ENCODE data around the gene TNFRSF25.
"Not testable (repeated sequence)": the region's sequence is repeated elsewhere in the genome, so short reads cannot be mapped to it uniquely, and the experiment has no call there.

The TNFRSF25 gene

GRCh38 chr1:6501279-6501813 lies 35.4 kb upstream of the TNFRSF25 start:
- no peak for DNase-seq (ENCODE audit: low read depth)

DNA sequence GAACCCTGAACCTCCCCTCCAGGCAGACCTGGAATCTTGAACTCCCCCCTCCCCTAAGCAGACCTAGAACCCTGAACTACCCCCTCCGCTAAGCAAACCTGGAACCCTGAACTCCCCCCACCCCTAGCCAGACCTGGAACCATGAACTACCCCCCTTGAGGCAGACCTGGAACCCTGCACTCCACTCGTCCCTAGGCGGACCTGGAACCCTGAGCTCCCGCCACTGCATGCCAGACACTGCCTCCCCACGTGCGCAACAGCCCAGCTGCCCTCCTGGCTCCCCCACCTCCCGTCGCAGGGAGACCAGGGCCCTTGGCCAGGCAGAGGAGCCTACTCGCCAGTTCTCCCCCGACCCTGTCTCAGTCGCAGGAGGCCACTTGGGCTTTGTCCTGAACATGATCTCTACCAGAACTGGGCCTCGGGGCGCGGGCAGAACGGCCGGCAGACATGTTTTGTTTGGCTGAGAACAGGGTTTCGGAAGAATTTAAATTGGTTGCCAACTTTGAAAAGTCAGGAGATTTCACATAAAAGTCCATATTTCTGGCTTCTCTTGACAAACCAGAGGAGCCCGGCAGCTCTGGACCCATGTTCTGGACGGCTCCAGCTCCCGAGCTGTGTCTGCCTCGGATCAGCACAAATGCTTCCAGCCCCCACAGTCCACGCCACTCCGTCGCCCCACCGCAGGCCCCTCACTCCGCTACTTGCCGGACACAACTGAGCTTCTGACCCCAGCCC lies 34.7 kb upstream of the TNFRSF25 start:
- no peak for DNase-seq (ENCODE audit: low read depth)

- no peak for DNase-seq (ENCODE audit: low read depth)
These were observed 33.3 kb upstream of the TNFRSF25 start for GRCh38 chr1:6499296-6499695.

GRCh38 chr1:6498576-6499111 lies 32.7 kb upstream of the TNFRSF25 start:
- no peak for DNase-seq (ENCODE audit: low read depth)

DNA sequence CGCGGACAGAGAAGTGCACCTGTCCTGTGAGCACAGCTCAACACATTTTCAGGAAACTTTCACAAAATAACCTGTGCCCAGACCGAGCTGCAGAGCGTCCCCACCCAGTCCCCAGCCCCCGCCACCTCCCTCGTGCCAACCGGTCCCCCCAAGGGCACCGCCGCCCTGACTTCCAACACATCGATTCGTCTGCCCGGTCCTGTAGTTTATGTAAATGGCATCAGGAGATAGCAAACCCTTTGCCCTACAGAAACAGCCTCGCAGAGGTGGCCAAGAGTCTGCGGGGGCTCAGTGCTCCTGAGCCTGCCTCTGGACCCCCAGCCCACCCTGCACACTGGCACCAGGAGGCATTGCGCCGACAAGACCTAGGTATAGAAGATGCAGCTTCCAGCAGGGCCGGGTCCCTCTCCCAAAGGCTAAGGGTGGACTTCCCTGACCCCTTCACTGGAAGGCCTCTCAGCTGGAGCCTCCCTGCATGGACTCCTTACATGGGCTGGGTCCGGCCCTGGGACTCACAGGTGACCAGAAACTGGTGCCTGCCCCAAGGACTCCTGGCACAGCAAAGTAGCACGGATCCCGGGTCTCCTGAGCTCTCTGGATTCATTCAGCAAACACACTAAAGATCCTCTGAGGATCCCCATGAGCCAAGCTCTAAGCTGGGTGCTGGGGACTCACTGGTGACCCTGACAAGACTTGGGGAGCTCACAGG lies 32.0 kb upstream of the TNFRSF25 start:
- DNase-seq (ENCODE audit: low read depth): no peak

DNA sequence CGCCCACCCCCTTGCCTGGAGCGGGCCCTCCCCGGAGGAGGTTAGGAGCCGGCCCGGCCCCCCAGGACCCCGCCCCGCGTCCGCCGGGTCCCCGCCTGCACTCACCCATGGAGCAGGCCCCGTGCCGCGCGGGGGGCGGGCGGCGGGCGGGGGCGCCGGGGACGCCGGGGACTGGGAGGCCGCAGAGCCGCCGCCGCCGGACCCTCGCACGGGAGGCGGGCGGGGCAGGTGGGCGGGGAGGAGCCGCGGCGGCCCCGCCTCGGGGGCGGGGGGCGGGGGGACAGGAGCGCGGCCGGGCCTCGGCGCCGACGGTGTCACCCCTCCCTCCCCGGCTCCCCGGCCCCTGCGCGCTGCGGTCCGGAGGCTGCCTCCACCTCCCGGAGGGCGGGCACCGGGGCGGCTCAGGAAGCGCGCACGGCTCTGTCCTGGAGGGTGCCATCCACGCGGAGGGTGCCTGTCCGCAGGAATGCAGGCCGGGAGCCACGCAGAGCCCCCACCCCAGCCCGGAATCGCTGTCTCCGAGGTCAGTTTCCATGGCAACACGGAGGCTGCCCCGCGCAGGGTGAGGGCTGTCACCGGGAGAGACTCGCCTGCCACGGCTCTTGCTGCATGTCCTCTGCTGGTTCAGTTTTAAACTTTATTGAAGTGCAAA lies 31.4 kb upstream of the TNFRSF25 start:
- no peak for DNase-seq (ENCODE audit: low read depth)

DNA sequence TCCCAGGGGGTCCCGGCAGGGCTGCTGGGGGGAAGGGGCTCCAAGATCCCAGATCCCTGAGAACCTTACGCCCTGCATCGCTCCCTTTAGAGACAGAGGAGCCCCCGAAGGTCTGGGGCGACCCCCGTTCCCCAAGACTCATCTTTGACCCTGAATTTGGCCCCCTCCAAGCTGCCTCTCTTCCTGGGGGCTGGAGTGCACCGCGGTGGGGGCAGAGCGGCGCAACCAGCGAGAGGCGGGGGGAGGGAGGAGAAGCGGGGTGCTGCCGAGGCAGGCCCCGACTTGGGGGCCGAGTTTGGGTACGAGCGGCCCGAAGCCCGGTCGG lies 30.9 kb upstream of the TNFRSF25 start:
- DNase-seq (ENCODE audit: low read depth): no peak

DNA sequence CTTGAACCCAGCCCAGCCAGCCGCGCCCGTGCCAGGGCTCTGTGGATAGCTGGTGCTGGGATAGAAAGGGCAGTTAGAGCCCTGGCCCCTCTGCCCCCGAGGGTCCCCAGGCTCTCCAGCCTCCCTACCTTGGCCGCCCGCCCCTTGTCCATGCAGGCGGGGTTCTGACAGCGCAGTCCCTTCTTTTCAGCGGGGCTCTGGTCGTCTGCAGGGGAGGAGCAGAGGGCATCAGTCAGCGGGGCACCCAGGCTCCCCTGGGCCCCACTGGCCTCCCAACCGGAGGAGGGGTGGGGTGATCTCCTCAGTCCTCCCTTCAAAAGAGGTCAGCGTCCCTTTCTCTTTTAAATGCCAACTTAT lies 30.4 kb upstream of the TNFRSF25 start:
- DNase-seq (ENCODE audit: low read depth): no peak

GRCh38 chr1:6495540-6496364 lies 29.8 kb upstream of the TNFRSF25 start:
- DNase-seq (ENCODE audit: low read depth): no peak

DNA sequence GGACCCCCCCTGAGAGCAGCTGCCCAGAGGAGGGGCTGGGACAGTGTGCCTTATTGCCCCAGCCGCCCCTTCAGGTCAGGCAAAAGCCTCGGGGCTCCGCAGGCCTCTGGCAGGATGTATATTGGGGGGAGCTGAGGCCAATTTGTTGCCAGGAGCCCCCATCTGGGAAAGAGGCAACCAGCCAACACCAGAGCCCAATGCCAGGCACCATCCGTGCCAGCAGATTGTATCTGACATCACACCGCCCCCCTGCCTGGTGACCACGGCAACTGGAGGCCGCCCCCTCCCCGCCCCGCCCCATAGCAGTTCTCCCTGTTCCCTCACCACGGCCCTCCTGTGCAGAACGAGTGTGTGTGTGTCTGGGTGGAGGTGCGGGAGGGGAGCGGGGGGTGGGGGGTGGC lies 29.1 kb upstream of the TNFRSF25 start:
- DNase-seq (ENCODE audit: low read depth): no peak

DNA sequence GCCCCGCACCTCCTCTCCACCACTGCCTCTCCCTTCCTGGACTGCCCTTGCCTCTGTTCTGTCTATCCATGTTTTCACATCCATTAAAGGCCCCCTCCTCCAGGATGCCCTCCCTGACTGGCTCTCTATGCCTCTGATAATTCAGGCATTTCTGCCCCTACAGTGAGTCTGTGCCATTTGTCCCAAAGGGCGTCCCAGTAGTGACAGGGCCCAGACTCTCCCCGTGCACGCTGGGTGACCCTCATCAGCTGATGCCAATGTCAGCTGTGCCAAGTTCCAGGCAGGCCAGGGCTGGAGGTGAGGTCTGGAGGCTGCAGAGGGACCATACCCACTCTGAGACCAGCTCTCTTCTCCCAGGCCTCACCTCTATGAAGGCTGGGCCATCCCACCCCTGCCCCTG lies 28.7 kb upstream of the TNFRSF25 start:
- no peak for DNase-seq (ENCODE audit: low read depth)

DNA sequence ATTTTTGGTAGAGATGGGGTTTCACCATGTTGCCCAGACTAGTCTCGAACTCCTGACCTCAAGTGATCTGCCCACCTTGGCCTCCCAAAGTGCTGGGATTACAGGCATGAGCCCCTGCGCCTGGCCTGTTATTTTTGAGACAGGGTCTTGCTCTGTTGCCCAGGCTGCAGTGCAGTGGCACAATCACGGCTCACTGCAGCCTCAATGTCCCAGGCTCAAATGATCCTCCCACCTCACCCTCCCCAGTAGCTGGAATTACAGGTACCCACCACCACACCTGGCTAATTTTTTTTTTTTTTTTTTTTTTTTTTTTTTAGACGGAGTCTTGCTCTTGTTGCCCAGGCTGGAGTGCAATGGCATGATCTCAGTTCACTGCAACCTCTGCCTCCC lies 27.9 kb upstream of the TNFRSF25 start:
- not testable (repeated sequence) for DNase-seq (ENCODE audit: low read depth)

DNA sequence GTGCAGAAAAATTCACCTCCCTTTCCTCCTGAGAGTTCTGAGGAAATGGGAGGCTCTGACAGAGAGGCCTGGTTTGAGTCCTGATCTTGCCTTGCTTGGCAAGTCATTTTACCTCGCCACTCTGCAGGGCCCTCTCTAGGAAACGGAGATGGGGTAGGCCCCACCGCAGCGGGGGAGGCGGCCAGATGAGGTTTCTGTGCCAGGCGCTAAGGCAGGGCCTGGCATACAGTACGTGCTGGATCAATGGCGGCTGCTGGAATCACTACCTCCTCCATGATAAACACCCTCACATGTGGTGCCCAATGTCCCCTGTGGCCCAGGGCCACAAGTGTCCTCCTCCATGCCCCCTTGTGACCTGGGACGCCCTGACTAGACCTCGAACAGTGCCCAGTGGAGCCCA lies 26.0 kb upstream of the TNFRSF25 start:
- DNase-seq (ENCODE audit: low read depth): no peak

GRCh38 chr1:6491480-6491962 lies 25.5 kb upstream of the TNFRSF25 start, which contains the start of gene PLEKHG5:
TSS of gene PLEKHG5 (minus strand) at chr1:6491667. CDS start at chr1:6477571, 14,096 bp downstream.
- peak; percentile 51 for DNase-seq (ENCODE audit: low read depth)

GRCh38 chr1:6491081-6491449 lies 25.1 kb upstream of the TNFRSF25 start:
- no peak for DNase-seq (ENCODE audit: low read depth)

GRCh38 chr1:6490181-6491080 lies 24.5 kb upstream of the TNFRSF25 start:
- DNase-seq (ENCODE audit: low read depth): peak; percentile 41

DNA sequence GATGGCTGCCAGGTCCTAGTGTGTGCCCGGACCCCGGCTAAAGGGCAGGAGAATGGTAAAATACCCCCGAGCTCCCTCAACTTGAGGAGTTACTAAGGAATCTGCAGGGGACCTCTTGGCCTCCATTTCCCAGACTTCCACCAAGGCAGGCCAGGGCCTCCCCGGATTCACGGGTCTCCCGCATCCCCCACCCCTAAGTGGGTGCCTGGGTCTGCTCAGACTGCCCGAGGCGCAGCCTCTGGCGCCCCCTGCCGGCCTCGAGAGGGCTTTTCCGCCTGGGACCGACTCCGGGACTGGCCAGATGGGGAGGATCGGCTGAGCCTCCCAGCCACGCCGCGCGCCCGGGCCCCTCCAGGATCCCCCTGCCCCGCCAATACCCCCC lies 23.8 kb upstream of the TNFRSF25 start:
- peak; percentile 39 for DNase-seq (ENCODE audit: low read depth)

DNA sequence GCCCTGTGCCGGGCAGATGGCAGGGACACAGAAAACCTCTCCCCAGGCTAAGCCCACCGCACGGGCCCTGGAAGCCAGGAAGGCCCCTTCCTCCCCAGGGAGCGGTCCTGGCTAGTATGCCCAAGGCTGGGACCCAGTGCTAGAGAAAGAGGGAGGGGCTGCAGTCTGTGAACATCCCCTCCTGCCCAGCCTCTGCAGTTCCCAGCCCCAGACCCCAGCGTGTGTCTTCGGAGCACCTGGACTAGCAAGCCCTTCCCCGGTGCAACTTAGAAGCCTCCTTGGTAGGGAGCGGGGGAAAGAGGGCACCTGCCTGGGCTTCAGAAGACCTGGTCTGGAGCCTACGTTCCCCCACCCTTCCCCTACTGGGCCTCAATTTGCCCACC lies 23.4 kb upstream of the TNFRSF25 start:
- DNase-seq (ENCODE audit: low read depth): no peak

- no peak for DNase-seq (ENCODE audit: low read depth)
These were observed 22.8 kb upstream of the TNFRSF25 start for GRCh38 chr1:6488602-6489382.

All from HS-27A (cell line).